ENCODE measurements around the gene KRT6A.

Gene KRT6A

GRCh38 chr12:52445876-52446275 is 47.2 kb downstream of the KRT6A start:
- H3K36me3 ChIP-seq (ENCODE audit: control insufficient read depth in 2 of 2, insufficient read depth in 2 of 2, low read length in 2 of 2), result no peaks in the 10 kb centered on the region
- H3K9me3 ChIP-seq (ENCODE audit: control insufficient read depth in 2 of 2, low read length in 2 of 2), result no peaks in the 10 kb centered on the region
- no peak overlapping the region for H3K9ac ChIP-seq (ENCODE audit: low read depth in 1 of 2, low read length in 2 of 2)
- H3K27me3 ChIP-seq (ENCODE audit: control insufficient read depth in 2 of 2, insufficient read depth in 2 of 2, low read length in 2 of 2), result no peaks in the 10 kb centered on the region
- no peak overlapping the region for H3K27ac ChIP-seq (ENCODE audit: low read depth in 2 of 2, low read length in 2 of 2)
- H3K4me1 ChIP-seq (ENCODE audit: control insufficient read depth in 2 of 2, insufficient read depth in 2 of 2, low read length in 2 of 2), result peaks cover 0 to 3% of the 10 kb centered on the region in 2 donors
- no peak overlapping the region for H3K4me3 ChIP-seq (ENCODE audit: low read length in 2 of 2)

- Histone ChIP-seq H3K27ac (ENCODE audit: low read depth in 2 of 2, low read length in 2 of 2) (no peak overlapping the region), H3K9me3 (ENCODE audit: control insufficient read depth in 2 of 2, low read length in 2 of 2) (no peaks in the 10 kb centered on the region), H3K9ac (ENCODE audit: low read depth in 1 of 2, low read length in 2 of 2) (no peak overlapping the region), H3K36me3 (ENCODE audit: control insufficient read depth in 2 of 2, insufficient read depth in 2 of 2, low read length in 2 of 2) (no peaks in the 10 kb centered on the region), H3K27me3 (ENCODE audit: control insufficient read depth in 2 of 2, insufficient read depth in 2 of 2, low read length in 2 of 2) (no peaks in the 10 kb centered on the region), H3K4me3 (ENCODE audit: low read length in 2 of 2) (no peak overlapping the region), H3K4me1 (ENCODE audit: control insufficient read depth in 2 of 2, insufficient read depth in 2 of 2, low read length in 2 of 2) (peaks cover 0 to 3% of the 10 kb centered on the region in 2 donors)
Observed at GRCh38 chr12:52444647-52445595, 48.1 kb downstream of the KRT6A start.

- no peak overlapping the region for H3K9ac ChIP-seq (ENCODE audit: low read depth in 1 of 2, low read length in 2 of 2)
- no peaks in the 10 kb centered on the region for H3K27me3 ChIP-seq (ENCODE audit: control insufficient read depth in 2 of 2, insufficient read depth in 2 of 2, low read length in 2 of 2)
- H3K36me3 ChIP-seq (ENCODE audit: control insufficient read depth in 2 of 2, insufficient read depth in 2 of 2, low read length in 2 of 2), result no peaks in the 10 kb centered on the region
- peaks cover 0 to 3% of the 10 kb centered on the region in 2 donors for H3K4me1 ChIP-seq (ENCODE audit: control insufficient read depth in 2 of 2, insufficient read depth in 2 of 2, low read length in 2 of 2)
- H3K4me3 ChIP-seq (ENCODE audit: low read length in 2 of 2), result no peak overlapping the region
- no peak overlapping the region for H3K27ac ChIP-seq (ENCODE audit: low read depth in 2 of 2, low read length in 2 of 2)
- H3K9me3 ChIP-seq (ENCODE audit: control insufficient read depth in 2 of 2, low read length in 2 of 2), result no peaks in the 10 kb centered on the region
Observed at GRCh38 chr12:52443966-52444365, 49.1 kb downstream of the KRT6A start.

- H3K4me1 ChIP-seq (ENCODE audit: control insufficient read depth in 2 of 2, insufficient read depth in 2 of 2, low read length in 2 of 2), result peaks cover 0 to 7% of the 10 kb centered on the region in 2 donors
- no peaks in the 10 kb centered on the region for H3K27me3 ChIP-seq (ENCODE audit: control insufficient read depth in 2 of 2, insufficient read depth in 2 of 2, low read length in 2 of 2)
- H3K9me3 ChIP-seq (ENCODE audit: control insufficient read depth in 2 of 2, low read length in 2 of 2), result no peaks in the 10 kb centered on the region
- H3K9ac ChIP-seq (ENCODE audit: low read depth in 1 of 2, low read length in 2 of 2), result no peak overlapping the region
- no peak overlapping the region for H3K27ac ChIP-seq (ENCODE audit: low read depth in 2 of 2, low read length in 2 of 2)
- H3K36me3 ChIP-seq (ENCODE audit: control insufficient read depth in 2 of 2, insufficient read depth in 2 of 2, low read length in 2 of 2), result no peaks in the 10 kb centered on the region
- H3K4me3 ChIP-seq (ENCODE audit: low read length in 2 of 2), result no peak overlapping the region
Observed at GRCh38 chr12:52442600-52443061, 50.4 kb downstream of the KRT6A start.

GRCh38 chr12:52441320-52441911 is 51.6 kb downstream of the KRT6A start:
- Histone ChIP-seq H3K9me3 (ENCODE audit: control insufficient read depth in 2 of 2, low read length in 2 of 2) (no peaks in the 10 kb centered on the region), H3K27ac (ENCODE audit: low read depth in 2 of 2, low read length in 2 of 2) (no peak overlapping the region), H3K27me3 (ENCODE audit: control insufficient read depth in 2 of 2, insufficient read depth in 2 of 2, low read length in 2 of 2) (no peaks in the 10 kb centered on the region), H3K4me1 (ENCODE audit: control insufficient read depth in 2 of 2, insufficient read depth in 2 of 2, low read length in 2 of 2) (peaks cover 2 to 18% of the 10 kb centered on the region in 2 donors), H3K4me3 (ENCODE audit: low read length in 2 of 2) (no peak overlapping the region), H3K9ac (ENCODE audit: low read depth in 1 of 2, low read length in 2 of 2) (no peak overlapping the region), H3K36me3 (ENCODE audit: control insufficient read depth in 2 of 2, insufficient read depth in 2 of 2, low read length in 2 of 2) (no peaks in the 10 kb centered on the region)

- H3K27me3 ChIP-seq (ENCODE audit: control insufficient read depth in 2 of 2, insufficient read depth in 2 of 2, low read length in 2 of 2), result no peaks in the 10 kb centered on the region
- no peak overlapping the region for H3K9ac ChIP-seq (ENCODE audit: low read depth in 1 of 2, low read length in 2 of 2)
- peaks cover 4 to 20% of the 10 kb centered on the region in 2 donors for H3K4me1 ChIP-seq (ENCODE audit: control insufficient read depth in 2 of 2, insufficient read depth in 2 of 2, low read length in 2 of 2)
- H3K9me3 ChIP-seq (ENCODE audit: control insufficient read depth in 2 of 2, low read length in 2 of 2), result no peaks in the 10 kb centered on the region
- H3K36me3 ChIP-seq (ENCODE audit: control insufficient read depth in 2 of 2, insufficient read depth in 2 of 2, low read length in 2 of 2), result no peaks in the 10 kb centered on the region
- no peak overlapping the region for H3K4me3 ChIP-seq (ENCODE audit: low read length in 2 of 2)
- no peak overlapping the region for H3K27ac ChIP-seq (ENCODE audit: low read depth in 2 of 2, low read length in 2 of 2)
Observed at GRCh38 chr12:52440821-52441319, 52.2 kb downstream of the KRT6A start.

GRCh38 chr12:52439845-52440244 is 53.2 kb downstream of the KRT6A start:
- peaks cover 4 to 20% of the 10 kb centered on the region in 2 donors for H3K4me1 ChIP-seq (ENCODE audit: control insufficient read depth in 2 of 2, insufficient read depth in 2 of 2, low read length in 2 of 2)

GRCh38 chr12:52439420-52439819 is 53.6 kb downstream of the KRT6A start:
- Histone ChIP-seq H3K4me3 (ENCODE audit: low read length in 2 of 2) (no peak overlapping the region), H3K9me3 (ENCODE audit: control insufficient read depth in 2 of 2, low read length in 2 of 2) (no peaks in the 10 kb centered on the region), H3K27me3 (ENCODE audit: control insufficient read depth in 2 of 2, insufficient read depth in 2 of 2, low read length in 2 of 2) (no peaks in the 10 kb centered on the region), H3K9ac (ENCODE audit: low read depth in 1 of 2, low read length in 2 of 2) (no peak overlapping the region), H3K36me3 (ENCODE audit: control insufficient read depth in 2 of 2, insufficient read depth in 2 of 2, low read length in 2 of 2) (no peaks in the 10 kb centered on the region), H3K27ac (ENCODE audit: low read depth in 2 of 2, low read length in 2 of 2) (no peak overlapping the region), H3K4me1 (ENCODE audit: control insufficient read depth in 2 of 2, insufficient read depth in 2 of 2, low read length in 2 of 2) (peaks cover 7 to 18% of the 10 kb centered on the region in 2 donors)

More at GRCh38 chr12:52439845-52440244, 53.2 kb downstream of the KRT6A start:
- no peaks in the 10 kb centered on the region for H3K27me3 ChIP-seq (ENCODE audit: control insufficient read depth in 2 of 2, insufficient read depth in 2 of 2, low read length in 2 of 2)
- H3K9ac ChIP-seq (ENCODE audit: low read depth in 1 of 2, low read length in 2 of 2), result no peak overlapping the region
- H3K9me3 ChIP-seq (ENCODE audit: control insufficient read depth in 2 of 2, low read length in 2 of 2), result no peaks in the 10 kb centered on the region
- H3K27ac ChIP-seq (ENCODE audit: low read depth in 2 of 2, low read length in 2 of 2), result no peak overlapping the region
- no peak overlapping the region for H3K4me3 ChIP-seq (ENCODE audit: low read length in 2 of 2)
- no peaks in the 10 kb centered on the region for H3K36me3 ChIP-seq (ENCODE audit: control insufficient read depth in 2 of 2, insufficient read depth in 2 of 2, low read length in 2 of 2)

GRCh38 chr12:52438305-52439301 is 54.5 kb downstream of the KRT6A start:
- Histone ChIP-seq H3K4me3 (ENCODE audit: low read length in 2 of 2) (no peak overlapping the region), H3K27ac (ENCODE audit: low read depth in 2 of 2, low read length in 2 of 2) (no peak overlapping the region), H3K36me3 (ENCODE audit: control insufficient read depth in 2 of 2, insufficient read depth in 2 of 2, low read length in 2 of 2) (no peaks in the 10 kb centered on the region), H3K4me1 (ENCODE audit: control insufficient read depth in 2 of 2, insufficient read depth in 2 of 2, low read length in 2 of 2) (peaks cover 7 to 18% of the 10 kb centered on the region in 2 donors), H3K9me3 (ENCODE audit: control insufficient read depth in 2 of 2, low read length in 2 of 2) (no peaks in the 10 kb centered on the region), H3K27me3 (ENCODE audit: control insufficient read depth in 2 of 2, insufficient read depth in 2 of 2, low read length in 2 of 2) (no peaks in the 10 kb centered on the region), H3K9ac (ENCODE audit: low read depth in 1 of 2, low read length in 2 of 2) (no peak overlapping the region)
